Vagina (tissue), 2 donors: ENCODE data around the gene SOSTDC1.

Experiments
- CTCF ChIP-seq, 3 experiments: fragments of 450-650 bp in 2 of 3; fragments of 200-600 bp in 1 of 3; sonication (generic) in 1 of 3; IDR thresholded peaks; one replicate each; pipeline ENCODE4 v1.5.1; 2017 to 2019; ENCODE audit warnings: antibody characterized with exemption in 3 of 3, mild to moderate bottlenecking in 2 of 3, moderate library complexity in 2 of 3
- POLR2A ChIP-seq, 2 donors: fragments of 450-650 bp; IDR thresholded peaks; one replicate each; pipeline ENCODE4 v1.6.1; 2017; ENCODE audit warnings: antibody characterized with exemption in 2 of 2, mild to moderate bottlenecking in 2 of 2, moderate library complexity in 2 of 2
- POLR2AphosphoS5 ChIP-seq, 2 donors: sonication (generic); formaldehyde crosslinking; IDR thresholded peaks; one replicate each; pipeline ENCODE4 v1.9.0; 2017; ENCODE audit warnings: antibody characterized with exemption in 2 of 2, mild to moderate bottlenecking in 2 of 2, low read depth in 1 of 2; ENCODE audit not compliant: insufficient read depth in 1 of 2

GRCh38 chr7:16462431-16462889, 3.1 kb downstream of the SOSTDC1 start:
- no peak for TF ChIP-seq CTCF (IDR thresholded peaks at IDR 0.05)
- TF ChIP-seq POLR2A (IDR thresholded peaks at IDR 0.05) = no peak
- no peak for TF ChIP-seq POLR2AphosphoS5 (IDR thresholded peaks at IDR 0.05; ENCODE audit: insufficient read depth in 1 of 2, low read depth in 1 of 2)
